HEK293 (cell line): Measurements from ENCODE around the gene PDE11A.

Source experiments
- CTCF ChIA-PET: fragments of 350-600 bp; formaldehyde crosslinking; extraction: SDS; loops from one replicate; lab custom pipeline; 2021; ENCODE audit warnings: antibody characterized with exemption; lab: Yijun Ruan, JAX
- POLR2A ChIA-PET: fragments of 300-600 bp; formaldehyde crosslinking; extraction: SDS; loops from one replicate; lab custom pipeline; 2020; ENCODE audit warnings: antibody characterized with exemption, inconsistent platforms; lab: Yijun Ruan, JAX
- H3K27ac ChIP-seq: fragments of 200-500 bp; sonication (Bioruptor generic); 2 replicates; pipeline ENCODE4 v1.5.1; 2014; ENCODE audit warnings: low read depth, low read length, control low read depth, inconsistent platforms; ENCODE audit errors: extremely low read depth
- H3K36me3 ChIP-seq, 2 experiments: fragments of 200-500 bp in 1 of 2; sonication (Bioruptor generic) in 1 of 2; 1 replicate in 1 of 2; 2 replicates in 1 of 2; pipeline ENCODE4 v1.5.1; 2014 to 2017; ENCODE audit warnings: inconsistent platforms in 2 of 2, low read length in 2 of 2; ENCODE audit not compliant: control insufficient read depth in 2 of 2, insufficient read depth in 1 of 2
- H3K4me1 ChIP-seq: fragments of 200-500 bp; sonication (Bioruptor generic); 2 replicates; pipeline ENCODE4 v1.5.1; 2014; ENCODE audit warnings: mild to moderate bottlenecking, low read length, inconsistent platforms; ENCODE audit not compliant: control insufficient read depth, insufficient read depth
- H3K4me3 ChIP-seq: 2 replicates; pipeline ENCODE4 v1.5.1; 2011; ENCODE audit warnings: low read depth, mild to moderate bottlenecking, control low read depth, low read length, moderate library complexity
- H3K9me3 ChIP-seq: fragments of 200-500 bp; sonication (Bioruptor generic); 2 replicates; pipeline ENCODE4 v1.5.1; 2014; ENCODE audit warnings: low read depth, low read length, inconsistent platforms; ENCODE audit not compliant: control insufficient read depth, insufficient read depth
- CTCF ChIP-seq: fragments of 450-650 bp; formaldehyde crosslinking; IDR thresholded peaks from 2 replicates; pipeline ENCODE4 v1.5.1; 2016; ENCODE audit warnings: missing biosample characterization, missing genetic modification characterization
- HIC1 ChIP-seq: fragments of 450-650 bp; formaldehyde crosslinking; IDR thresholded peaks from 2 replicates; pipeline ENCODE4 v1.5.1; 2016; ENCODE audit warnings: missing biosample characterization, missing genetic modification characterization
- KLF8 ChIP-seq: fragments of 450-650 bp; formaldehyde crosslinking; IDR thresholded peaks from 2 replicates; pipeline ENCODE4 v1.5.1; 2016; ENCODE audit warnings: missing biosample characterization, missing genetic modification characterization
- PRDM10 ChIP-seq: fragments of 450-650 bp; formaldehyde crosslinking; IDR thresholded peaks from 2 replicates; pipeline ENCODE4 v1.5.1; 2016; ENCODE audit warnings: missing biosample characterization, missing genetic modification characterization
- RBAK ChIP-seq: fragments of 450-650 bp; formaldehyde crosslinking; IDR thresholded peaks from 2 replicates; pipeline ENCODE4 v1.5.1; 2016; ENCODE audit warnings: missing biosample characterization, missing genetic modification characterization
- YY2 ChIP-seq: fragments of 450-650 bp; formaldehyde crosslinking; IDR thresholded peaks from 2 replicates; pipeline ENCODE4 v1.5.1; 2016; ENCODE audit warnings: missing biosample characterization, missing genetic modification characterization
- ZFHX2 ChIP-seq: fragments of 450-650 bp; formaldehyde crosslinking; conservative IDR thresholded peaks from 2 replicates; pipeline ENCODE4 v1.5.1; 2016; ENCODE audit warnings: missing biosample characterization, missing genetic modification characterization
- ZFP37 ChIP-seq: fragments of 450-650 bp; formaldehyde crosslinking; IDR thresholded peaks from 2 replicates; pipeline ENCODE4 v1.5.1; 2016; ENCODE audit warnings: missing biosample characterization, missing genetic modification characterization
- ZNF112 ChIP-seq: fragments of 450-650 bp; formaldehyde crosslinking; IDR thresholded peaks from 2 replicates; pipeline ENCODE4 v1.5.0; 2017; ENCODE audit warnings: missing biosample characterization, missing genetic modification characterization
- ZNF223 ChIP-seq: fragments of 450-650 bp; formaldehyde crosslinking; IDR thresholded peaks from 2 replicates; pipeline ENCODE4 v1.5.1; 2016; ENCODE audit warnings: missing biosample characterization, missing genetic modification characterization
- ZNF292 ChIP-seq: fragments of 450-650 bp; formaldehyde crosslinking; IDR thresholded peaks from 2 replicates; pipeline ENCODE4 v1.5.1; 2016; ENCODE audit warnings: low read depth, missing biosample characterization, missing genetic modification characterization, borderline replicate concordance
- ZNF311 ChIP-seq: fragments of 450-650 bp; formaldehyde crosslinking; IDR thresholded peaks from 2 replicates; pipeline ENCODE4 v1.5.1; 2017; ENCODE audit warnings: missing biosample characterization, missing genetic modification characterization, borderline replicate concordance
- ZNF324 ChIP-seq: fragments of 450-650 bp; formaldehyde crosslinking; IDR thresholded peaks from 2 replicates; pipeline ENCODE4 v1.5.1; 2016; ENCODE audit warnings: missing biosample characterization, missing genetic modification characterization
- ZNF513 ChIP-seq: fragments of 450-650 bp; IDR thresholded peaks from 2 replicates; pipeline ENCODE4 v1.5.1; 2018; ENCODE audit warnings: missing biosample characterization, missing genetic modification characterization
- ZNF549 ChIP-seq: fragments of 450-650 bp; IDR thresholded peaks from 2 replicates; pipeline ENCODE4 v1.5.1; 2018; ENCODE audit warnings: missing biosample characterization, missing genetic modification characterization, mild to moderate bottlenecking, inconsistent platforms, moderate library complexity
- ZNF654 ChIP-seq: fragments of 450-650 bp; formaldehyde crosslinking; IDR thresholded peaks from 2 replicates; pipeline ENCODE4 v1.5.1; 2016; ENCODE audit warnings: low read depth, missing biosample characterization, missing genetic modification characterization
- ZNF664 ChIP-seq: fragments of 450-650 bp; formaldehyde crosslinking; IDR thresholded peaks from 2 replicates; pipeline ENCODE4 v1.5.1; 2016; ENCODE audit warnings: missing biosample characterization, missing genetic modification characterization
- ZNF791 ChIP-seq: fragments of 450-650 bp; formaldehyde crosslinking; IDR thresholded peaks from 2 replicates; pipeline ENCODE4 v1.5.1; 2016; ENCODE audit warnings: missing biosample characterization, missing genetic modification characterization
- TF ChIP-seq, protein P1 (sequence below): fragments of 450-650 bp; formaldehyde crosslinking; IDR thresholded peaks from 2 replicates; pipeline ENCODE4 v1.5.1; 2016; ENCODE audit warnings: missing biosample characterization, missing genetic modification characterization

Gene PDE11A

GRCh38 chr2:177983183-177983788 is 89.3 kb downstream of the PDE11A start (continued):
- TF ChIP-seq ZNF324 (tag by site-specific recombination) (no peak), ZNF292 (no peak), PRDM10 (tag by site-specific recombination) (peak; percentile 61), ZNF311 (tag by site-specific recombination) (no peak), ZNF791 (no peak), ZNF664 (tag by site-specific recombination) (peak; percentile 96), ZNF223 (tag by site-specific recombination) (no peak), ZNF549 (tag by site-specific recombination) (no peak), KLF8 (tag by site-specific recombination) (no peak), CTCF (tag by site-specific recombination) (peak; percentile 56), ZFHX2 (no peak), ZNF654 (tag by site-specific recombination) (peak; percentile 74)
- TF ChIP-seq, protein P1, sequence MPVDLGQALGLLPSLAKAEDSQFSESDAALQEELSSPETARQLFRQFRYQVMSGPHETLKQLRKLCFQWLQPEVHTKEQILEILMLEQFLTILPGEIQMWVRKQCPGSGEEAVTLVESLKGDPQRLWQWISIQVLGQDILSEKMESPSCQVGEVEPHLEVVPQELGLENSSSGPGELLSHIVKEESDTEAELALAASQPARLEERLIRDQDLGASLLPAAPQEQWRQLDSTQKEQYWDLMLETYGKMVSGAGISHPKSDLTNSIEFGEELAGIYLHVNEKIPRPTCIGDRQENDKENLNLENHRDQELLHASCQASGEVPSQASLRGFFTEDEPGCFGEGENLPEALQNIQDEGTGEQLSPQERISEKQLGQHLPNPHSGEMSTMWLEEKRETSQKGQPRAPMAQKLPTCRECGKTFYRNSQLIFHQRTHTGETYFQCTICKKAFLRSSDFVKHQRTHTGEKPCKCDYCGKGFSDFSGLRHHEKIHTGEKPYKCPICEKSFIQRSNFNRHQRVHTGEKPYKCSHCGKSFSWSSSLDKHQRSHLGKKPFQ (tag by site-specific recombination), result no peak

GRCh38 chr2:177972782-177973181 is 99.8 kb downstream of the PDE11A start:
- no peak overlapping the region for H3K27ac ChIP-seq
- no peak overlapping the region for H3K4me3 ChIP-seq
- ChIA-PET POLR2A (no interaction called here), CTCF (interaction anchor here (1.2 kb wide), 1 partner anchor 11 kb away, joined by 4 read pairs; no protein-coding TSS in a partner anchor)
- H3K4me1 ChIP-seq, result no peaks in the 10 kb centered on the region
- TF ChIP-seq HIC1 (tag by site-specific recombination) (no peak), ZFP37 (tag by site-specific recombination) (no peak), ZNF664 (tag by site-specific recombination) (no peak), ZNF112 (tag by site-specific recombination) (no peak), RBAK (tag by site-specific recombination) (no peak), ZNF513 (no peak), YY2 (tag by site-specific recombination) (no peak)
- H3K36me3 ChIP-seq, result no peaks in the 10 kb centered on the region
- H3K9me3 ChIP-seq, result no peaks in the 10 kb centered on the region
